Measurements from ENCODE around the gene TRIM17.

GRCh38 chr1:228377664-228378089 lies 39.0 kb downstream of the TRIM17 start:
- TF ChIP-seq CTCF (IDR thresholded peaks at IDR 0.05; ENCODE audit: low read length) = no peak
- no peak for TF ChIP-seq EZH2 (IDR thresholded peaks at IDR 0.05; ENCODE audit: borderline replicate concordance, low read length)
